ENCODE data around the gene LYZL1. TPM values are rescaled to one million over a fixed set of nuclear protein-coding genes. Genes with fewer than 3 reads are reported as not detected.

LYZL1 gene
- total and polyA plus RNA-seq, 12 donors, result not detected

DNA sequence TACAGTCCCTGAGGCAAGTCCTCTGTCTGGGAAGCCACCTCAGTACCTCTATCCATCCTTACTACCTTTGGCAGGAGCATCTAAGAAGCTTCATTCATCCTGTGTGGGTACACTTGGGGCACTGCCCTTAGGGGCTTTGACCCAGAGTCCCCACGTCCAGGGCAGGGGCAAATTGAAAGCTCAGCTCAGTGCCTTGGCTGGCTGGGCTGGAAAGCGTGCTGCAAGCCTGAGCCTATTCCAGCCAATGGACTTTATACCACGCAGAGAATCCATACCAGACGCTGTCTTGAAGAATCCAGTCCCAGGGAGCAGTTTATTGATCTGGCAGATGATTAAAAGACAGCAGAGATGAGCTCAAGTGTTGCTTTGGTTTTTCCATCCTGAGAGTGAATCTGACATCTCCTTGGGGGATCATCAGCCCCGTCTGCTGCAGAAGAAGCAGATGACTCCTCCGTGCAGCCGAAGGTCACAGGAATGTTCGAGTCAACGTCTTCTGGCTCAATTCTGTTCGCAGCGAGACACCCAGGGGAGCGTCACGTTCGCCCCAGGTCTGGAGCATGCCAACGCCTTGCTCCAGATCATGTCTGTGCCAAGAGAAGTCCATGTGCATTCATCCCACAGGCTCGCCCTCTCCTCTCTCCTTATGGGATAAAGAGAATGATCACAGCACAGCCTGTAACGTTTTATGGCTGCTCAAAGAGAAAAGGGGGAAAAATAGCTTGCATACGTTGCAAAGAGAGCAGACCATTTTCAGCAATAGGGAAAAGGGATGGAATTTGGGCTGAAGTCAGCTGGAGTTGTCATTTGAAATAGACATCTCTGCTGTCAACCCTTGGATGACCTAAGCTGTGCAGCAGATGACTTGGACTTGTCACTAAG lies 35.8 kb upstream of the LYZL1 start:
- Histone ChIP-seq H3K27me3 (no peaks in the 10 kb centered on the region), H3K4me1 (peaks cover 5 to 39% (median 23%) of the 10 kb centered on the region in 9 donors), H3K27ac (no peak overlapping the region), H3K9me3 (no peaks in the 10 kb centered on the region), H3K36me3 (no peaks in the 10 kb centered on the region), H3K4me3 (peak overlapping the region in 1 of 10 donors; percentile 22)
- DNase-seq (no peak), ATAC-seq (no peak)
- TF ChIP-seq, protein P1, sequence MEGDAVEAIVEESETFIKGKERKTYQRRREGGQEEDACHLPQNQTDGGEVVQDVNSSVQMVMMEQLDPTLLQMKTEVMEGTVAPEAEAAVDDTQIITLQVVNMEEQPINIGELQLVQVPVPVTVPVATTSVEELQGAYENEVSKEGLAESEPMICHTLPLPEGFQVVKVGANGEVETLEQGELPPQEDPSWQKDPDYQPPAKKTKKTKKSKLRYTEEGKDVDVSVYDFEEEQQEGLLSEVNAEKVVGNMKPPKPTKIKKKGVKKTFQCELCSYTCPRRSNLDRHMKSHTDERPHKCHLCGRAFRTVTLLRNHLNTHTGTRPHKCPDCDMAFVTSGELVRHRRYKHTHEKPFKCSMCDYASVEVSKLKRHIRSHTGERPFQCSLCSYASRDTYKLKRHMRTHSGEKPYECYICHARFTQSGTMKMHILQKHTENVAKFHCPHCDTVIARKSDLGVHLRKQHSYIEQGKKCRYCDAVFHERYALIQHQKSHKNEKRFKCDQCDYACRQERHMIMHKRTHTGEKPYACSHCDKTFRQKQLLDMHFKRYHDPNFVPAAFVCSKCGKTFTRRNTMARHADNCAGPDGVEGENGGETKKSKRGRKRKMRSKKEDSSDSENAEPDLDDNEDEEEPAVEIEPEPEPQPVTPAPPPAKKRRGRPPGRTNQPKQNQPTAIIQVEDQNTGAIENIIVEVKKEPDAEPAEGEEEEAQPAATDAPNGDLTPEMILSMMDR (IDR thresholded peaks at IDR 0.05), result no peak
- 57 to 63% methylated on average over 18 of the region's 18 CpGs for WGBS, 2 donors
- intact Hi-C loops (cut with DNase I), result no loop called here

DNA sequence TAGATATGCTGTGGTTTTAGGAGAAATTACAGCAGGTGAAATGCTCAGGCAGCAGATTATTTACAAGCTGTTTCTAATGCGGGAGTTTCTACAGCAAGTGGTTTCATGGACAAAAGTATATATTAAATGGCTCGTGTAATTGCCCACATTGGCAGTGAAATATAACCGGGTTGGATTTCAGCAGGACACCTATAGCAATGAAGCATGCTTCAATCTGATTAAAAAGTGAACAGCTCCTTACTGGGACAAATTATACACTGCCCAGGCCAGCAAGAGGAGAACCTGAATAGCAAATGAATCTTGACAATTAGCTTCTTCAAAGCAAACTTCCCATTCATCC lies 35.2 kb upstream of the LYZL1 start:
- TF ChIP-seq, protein P1 (IDR thresholded peaks at IDR 0.05), result no peak
- 73 to 85% methylated on average over 3 of the region's 3 CpGs for WGBS, 2 donors
- no peak for ATAC-seq
- no peak overlapping the region for H3K4me3 ChIP-seq
- H3K36me3 ChIP-seq, result no peaks in the 10 kb centered on the region
- H3K27me3 ChIP-seq, result no peaks in the 10 kb centered on the region
- peaks cover 5 to 41% (median 25%) of the 10 kb centered on the region in 9 donors for H3K4me1 ChIP-seq
- intact Hi-C loops (cut with DNase I), result no loop called here
- H3K27ac ChIP-seq, result no peak overlapping the region
- H3K9me3 ChIP-seq, result no peaks in the 10 kb centered on the region
- no peak for DNase-seq

DNA sequence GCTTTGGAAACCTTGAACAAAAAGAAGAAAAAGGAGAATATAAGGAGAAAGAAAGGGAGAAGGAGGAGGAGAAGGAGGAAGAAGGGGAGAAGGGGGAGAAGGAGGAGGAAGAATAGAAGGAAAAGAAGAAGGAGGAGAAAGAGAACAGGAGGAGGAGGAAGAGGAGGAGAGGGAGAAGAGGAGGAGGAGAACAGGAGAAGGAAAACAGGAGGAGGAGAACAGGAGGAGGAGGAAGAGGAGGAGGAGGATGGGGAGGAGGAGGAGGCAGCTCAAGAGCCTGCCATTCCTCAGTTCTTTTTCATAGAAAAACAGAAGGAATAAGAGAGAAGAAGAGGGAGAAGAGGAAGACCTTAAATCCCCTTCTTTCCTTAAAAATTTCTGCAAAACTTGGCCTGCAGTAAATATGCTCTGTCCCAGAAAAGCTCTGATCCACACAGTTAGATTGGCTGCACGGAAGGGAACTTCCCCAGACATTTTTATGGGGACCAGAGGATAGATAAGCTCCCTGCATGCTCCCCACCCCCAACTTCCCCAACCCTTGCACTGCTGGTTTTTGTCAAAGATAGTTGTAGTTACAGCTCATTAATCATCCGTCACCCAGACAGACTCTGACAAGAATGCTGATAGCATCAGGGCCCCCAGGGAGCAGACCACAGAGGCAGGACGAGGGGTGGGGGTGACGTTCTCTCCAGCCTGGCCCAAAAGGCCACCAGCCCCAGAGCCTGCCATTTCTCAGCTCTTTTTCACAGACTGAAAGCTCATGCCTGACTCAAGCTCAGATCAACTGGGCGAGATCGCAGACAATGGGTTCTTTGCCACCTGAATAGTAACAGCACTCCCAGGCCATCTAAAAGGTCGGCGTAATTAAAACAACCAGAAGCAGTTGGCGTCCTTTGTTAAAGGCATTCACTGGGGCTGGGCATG lies 34.5 kb upstream of the LYZL1 start:
- Histone ChIP-seq H3K27me3 (no peaks in the 10 kb centered on the region), H3K9me3 (peaks cover 0 to 2% (median 0%) of the 10 kb centered on the region in 11 donors), H3K36me3 (no peaks in the 10 kb centered on the region), H3K27ac (no peak overlapping the region), H3K4me3 (no peak overlapping the region), H3K4me1 (peaks cover 5 to 41% (median 25%) of the 10 kb centered on the region in 9 donors)
- ATAC-seq (peak in 1 of 8 donors; percentile 5), DNase-seq (no peak)
- intact Hi-C loops (cut with DNase I), result no loop called here
- TF ChIP-seq, protein P1 (IDR thresholded peaks at IDR 0.05), result no peak
- 29 to 31% methylated on average over 9 of the region's 9 CpGs for WGBS, 2 donors

DNA sequence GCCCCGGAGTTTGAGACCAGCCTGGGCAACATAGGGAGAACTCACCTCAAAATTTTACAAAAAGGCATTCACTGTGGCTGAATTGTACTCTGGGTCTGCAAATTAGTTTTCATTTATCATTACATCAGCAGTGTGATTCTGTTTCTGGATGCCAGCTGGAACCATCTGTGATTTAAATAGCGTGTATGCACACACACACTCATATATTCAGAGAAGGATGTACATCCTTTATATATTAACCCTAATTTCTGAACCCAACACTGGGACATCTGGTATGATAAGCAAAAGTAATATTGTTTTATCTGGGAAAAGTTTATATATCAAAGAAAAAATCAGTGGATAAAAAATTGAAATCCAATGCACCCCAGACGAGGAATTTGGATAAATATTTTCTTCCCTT lies 33.8 kb upstream of the LYZL1 start:
- no peak for DNase-seq
- peaks cover 0 to 5% (median 0%) of the 10 kb centered on the region in 11 donors for H3K9me3 ChIP-seq
- intact Hi-C loops (cut with DNase I), result no loop called here
- H3K27me3 ChIP-seq, result no peaks in the 10 kb centered on the region
- WGBS, 2 donors, result 54 to 69% methylated on average over 3 of the region's 3 CpGs
- ATAC-seq, result no peak
- peaks cover 5 to 41% (median 25%) of the 10 kb centered on the region in 9 donors for H3K4me1 ChIP-seq
- no peak overlapping the region for H3K4me3 ChIP-seq
- no peak overlapping the region for H3K27ac ChIP-seq
- TF ChIP-seq, protein P1 (IDR thresholded peaks at IDR 0.05), result no peak
- no peaks in the 10 kb centered on the region for H3K36me3 ChIP-seq
